GM18511 (cell line): ENCODE measurements around the gene OXER1.

Source experiments
- ATAC-seq: cut with Tn5 transposase; IDR thresholded peaks from one replicate; pipeline ENCODE4 v1.9.1; 2021; ENCODE audit warnings: mild to moderate bottlenecking, moderate library complexity; ENCODE audit not compliant: unreplicated experiment

Gene OXER1

DNA sequence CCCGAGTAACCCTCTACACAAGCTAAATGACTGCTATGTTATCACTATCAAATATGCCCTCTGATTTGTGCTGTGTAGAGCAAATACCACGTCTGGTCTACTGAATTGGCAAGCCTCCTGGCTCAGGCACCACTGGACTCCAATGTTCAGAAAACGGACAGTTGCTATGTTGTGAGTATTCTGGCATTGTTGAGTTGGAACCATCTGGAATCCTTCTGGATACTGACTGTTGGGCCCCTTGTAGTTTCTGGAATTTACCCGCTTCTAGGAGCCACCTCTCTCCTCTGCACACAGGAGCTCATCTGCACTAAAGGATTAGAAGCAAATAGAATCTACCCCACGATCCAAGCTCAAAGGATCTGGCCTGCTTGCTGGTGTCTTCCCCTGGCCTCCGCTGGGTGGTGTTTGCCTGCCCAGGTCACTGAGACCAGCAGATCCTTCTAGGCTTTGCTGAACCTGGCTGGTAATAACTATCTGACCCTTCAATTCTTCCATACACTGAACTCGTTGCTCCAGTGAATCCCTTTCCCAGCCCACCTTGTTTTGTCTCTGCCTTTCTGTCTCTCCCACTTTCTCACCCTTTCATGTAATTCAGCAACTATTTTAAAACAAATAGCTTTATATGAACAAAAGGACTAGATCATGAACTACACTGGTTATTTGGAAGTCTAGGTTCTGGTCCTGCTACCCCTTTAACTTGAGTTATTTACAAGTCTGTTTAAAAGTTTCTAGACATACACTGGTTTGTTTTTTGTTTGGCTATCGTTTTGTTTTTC lies 30.5 kb upstream of the OXER1 start:
- no peak for ATAC-seq

DNA sequence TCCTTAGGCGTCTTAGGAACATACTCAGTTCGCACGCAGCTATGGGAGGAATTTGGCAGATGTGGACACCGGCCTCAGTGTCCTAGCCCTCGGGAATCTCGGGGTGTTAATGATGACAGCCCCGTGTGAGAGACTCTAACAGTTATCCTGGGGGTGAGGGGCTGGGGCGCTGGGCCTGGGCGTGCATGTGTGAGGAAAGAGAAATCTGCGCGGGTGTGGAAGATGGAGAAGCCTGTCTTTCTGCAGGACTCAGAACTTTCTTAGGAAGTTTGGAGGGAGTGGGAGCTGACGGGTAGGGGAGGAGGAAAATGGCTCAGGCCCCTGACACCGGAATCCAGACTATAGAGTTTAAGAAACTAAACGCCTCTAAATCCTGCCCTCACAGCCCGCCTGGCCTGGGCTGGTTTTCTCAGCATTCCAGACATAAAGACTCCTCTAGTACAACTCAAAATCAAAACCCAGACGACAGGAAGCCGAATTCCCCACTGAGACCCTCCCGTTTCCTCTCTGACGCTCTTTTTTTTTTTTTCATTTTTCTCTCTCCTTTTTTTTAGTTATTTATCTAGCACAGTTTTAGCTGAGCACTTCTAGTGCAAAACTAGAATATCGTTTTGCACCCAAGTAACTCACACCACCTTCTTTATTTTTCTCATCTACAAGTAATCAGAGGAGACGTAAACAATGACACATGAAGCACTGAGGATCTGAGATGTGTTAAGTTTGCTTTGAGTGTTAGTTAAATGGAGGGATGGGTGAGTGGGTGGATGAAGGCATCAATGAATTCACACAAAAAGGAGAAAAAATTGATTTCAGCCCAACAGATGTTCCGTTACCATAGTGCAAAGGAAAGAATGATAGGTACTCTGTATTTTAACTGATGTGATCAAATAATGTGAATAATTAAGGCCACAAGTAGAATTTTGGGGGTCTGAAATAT lies 29.7 kb upstream of the OXER1 start:
- ATAC-seq = no peak

DNA sequence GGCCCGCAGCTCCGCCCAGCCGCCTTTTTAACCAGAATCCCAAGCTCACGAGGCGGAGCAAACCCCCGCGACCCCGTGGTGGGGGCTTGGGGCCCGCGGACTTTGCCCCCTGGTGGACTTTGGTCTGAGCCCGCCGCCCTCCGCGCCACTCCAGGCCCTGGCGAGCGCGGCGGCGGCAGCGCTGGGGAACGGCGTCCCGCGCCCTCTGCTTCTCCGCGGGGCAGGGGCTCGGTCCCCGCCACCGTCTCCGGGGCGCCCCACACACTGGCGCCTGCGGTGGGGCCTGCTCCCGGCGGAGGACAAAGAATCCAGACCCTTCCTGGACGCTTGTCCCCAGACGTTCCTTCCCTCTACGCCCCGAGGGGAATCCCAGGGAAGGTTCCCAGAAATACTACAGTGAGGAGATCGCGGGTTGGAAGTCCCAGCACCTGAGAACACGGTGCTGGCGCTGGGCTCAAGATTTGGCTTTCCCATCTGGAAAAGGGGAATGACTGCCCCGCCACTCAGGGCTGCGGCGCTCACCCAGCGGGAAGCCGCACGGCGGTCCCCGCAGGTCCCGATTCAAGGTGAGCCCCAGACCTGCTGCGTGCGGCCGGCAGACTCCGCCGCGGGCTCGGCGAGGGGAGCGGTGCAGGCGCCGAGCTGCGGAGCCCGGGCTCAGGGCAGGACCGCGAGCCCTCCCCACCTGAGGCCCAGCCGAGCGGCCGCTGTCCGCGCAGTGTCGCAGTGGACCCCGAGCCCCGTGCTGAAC lies 28.8 kb upstream of the OXER1 start, which contains the start of gene HAAO:
TSS of gene HAAO (minus strand) at position 1 of the 751 bp plus-strand sequence. CDS start 47 bp downstream, outside the sequence.
- ATAC-seq = peak; percentile 42

GRCh38 chr2:42792087-42792582 lies 28.2 kb upstream of the OXER1 start:
- ATAC-seq = peak; percentile 40

- ATAC-seq = no peak
Observed at GRCh38 chr2:42791606-42792005, 27.7 kb upstream of the OXER1 start.

DNA sequence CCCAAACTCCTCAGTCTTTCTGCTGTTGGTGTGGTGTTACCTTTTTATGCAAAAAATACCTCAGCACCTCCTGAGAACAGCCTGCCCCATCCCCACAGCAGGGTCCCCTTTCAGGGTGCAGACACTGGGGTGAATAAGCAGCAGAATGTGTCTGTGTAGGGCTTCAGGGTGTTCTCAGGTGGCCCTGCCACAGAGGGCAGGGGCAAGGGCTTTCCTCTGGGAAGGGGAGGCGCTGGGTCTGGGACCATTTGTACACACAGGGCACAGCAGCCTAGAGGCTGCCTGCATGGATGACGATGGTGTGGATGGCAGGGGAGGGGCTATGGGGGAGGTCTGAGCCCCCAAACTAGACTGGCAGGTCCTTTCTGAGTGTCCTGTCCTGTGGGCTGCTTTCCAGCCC lies 25.8 kb upstream of the OXER1 start:
- no peak for ATAC-seq

- ATAC-seq = no peak
Observed at GRCh38 chr2:42788882-42789281, 24.9 kb upstream of the OXER1 start.

DNA sequence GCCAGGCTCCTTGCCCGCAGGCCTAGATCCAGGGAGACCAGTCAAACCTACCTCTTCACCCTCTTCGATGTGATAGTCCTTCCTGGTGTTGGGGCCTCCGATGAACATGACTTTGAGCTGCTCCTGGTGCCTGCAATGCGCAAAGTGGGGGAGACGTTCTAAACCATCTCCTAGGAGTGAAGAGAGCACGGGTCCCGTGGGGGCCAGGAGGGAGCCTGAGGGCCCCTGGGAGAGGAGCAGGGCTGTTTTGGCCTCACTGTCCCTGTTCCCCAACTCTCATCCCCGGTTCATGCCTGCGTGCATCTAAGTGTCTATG lies 24.5 kb upstream of the OXER1 start:
- no peak for ATAC-seq

GRCh38 chr2:42787788-42788477 lies 24.0 kb upstream of the OXER1 start:
- ATAC-seq = no peak

DNA sequence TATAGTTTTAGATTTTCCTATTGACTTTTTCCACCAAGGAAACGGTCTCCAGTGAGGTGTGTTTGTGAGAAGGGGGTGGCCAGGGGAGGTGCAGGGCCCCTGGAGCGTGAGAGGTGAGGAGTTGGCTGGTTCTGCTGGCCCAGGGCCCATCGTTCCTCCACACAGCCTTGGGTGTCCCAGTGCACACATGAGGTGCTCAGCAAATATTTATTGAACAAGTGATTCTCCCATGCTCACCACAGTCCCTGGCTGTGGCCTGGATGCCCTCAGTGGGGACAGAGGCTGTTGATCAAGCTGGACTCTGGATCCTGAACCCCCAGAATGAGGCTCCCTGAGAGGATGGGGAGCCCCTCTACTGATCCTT lies 23.5 kb upstream of the OXER1 start:
- ATAC-seq = no peak

DNA sequence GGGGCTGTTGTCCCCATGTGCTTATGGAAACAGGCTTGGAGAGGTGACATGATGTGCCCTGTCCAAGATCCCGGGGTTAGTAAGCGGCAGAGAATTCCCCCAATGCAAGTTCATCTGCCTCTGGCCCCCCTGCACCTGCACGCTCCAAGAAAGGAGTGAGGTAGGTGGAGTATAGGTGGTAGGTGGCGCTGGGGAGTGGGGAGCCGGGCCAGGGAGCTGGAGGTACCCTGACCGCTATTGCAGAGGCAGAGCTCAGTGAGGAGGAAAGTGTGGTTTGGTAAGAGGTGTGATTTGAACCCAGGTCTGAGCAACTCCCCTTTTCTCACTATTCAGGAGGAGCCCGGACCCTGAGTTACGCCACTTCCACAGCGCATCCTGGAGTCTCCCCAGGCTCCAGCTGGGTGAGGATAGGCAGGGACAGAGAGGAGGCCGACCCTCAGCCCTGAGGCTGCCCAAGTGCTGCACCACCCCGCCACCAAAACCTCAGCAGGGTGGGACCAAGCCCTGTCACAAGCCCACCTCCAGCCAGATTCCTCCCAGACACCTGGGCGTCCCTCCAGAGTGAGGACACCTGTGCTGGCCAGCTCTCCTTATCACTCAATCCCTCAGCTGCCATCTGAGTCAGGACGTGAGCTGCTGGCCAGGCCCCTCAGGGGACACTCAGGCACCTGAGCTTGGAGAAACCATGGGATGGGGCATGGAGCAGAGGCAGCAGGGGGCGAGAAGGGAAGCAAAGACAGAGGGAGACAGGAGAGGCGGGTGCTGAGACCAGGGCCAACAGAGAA lies 22.8 kb upstream of the OXER1 start:
- ATAC-seq = no peak

DNA sequence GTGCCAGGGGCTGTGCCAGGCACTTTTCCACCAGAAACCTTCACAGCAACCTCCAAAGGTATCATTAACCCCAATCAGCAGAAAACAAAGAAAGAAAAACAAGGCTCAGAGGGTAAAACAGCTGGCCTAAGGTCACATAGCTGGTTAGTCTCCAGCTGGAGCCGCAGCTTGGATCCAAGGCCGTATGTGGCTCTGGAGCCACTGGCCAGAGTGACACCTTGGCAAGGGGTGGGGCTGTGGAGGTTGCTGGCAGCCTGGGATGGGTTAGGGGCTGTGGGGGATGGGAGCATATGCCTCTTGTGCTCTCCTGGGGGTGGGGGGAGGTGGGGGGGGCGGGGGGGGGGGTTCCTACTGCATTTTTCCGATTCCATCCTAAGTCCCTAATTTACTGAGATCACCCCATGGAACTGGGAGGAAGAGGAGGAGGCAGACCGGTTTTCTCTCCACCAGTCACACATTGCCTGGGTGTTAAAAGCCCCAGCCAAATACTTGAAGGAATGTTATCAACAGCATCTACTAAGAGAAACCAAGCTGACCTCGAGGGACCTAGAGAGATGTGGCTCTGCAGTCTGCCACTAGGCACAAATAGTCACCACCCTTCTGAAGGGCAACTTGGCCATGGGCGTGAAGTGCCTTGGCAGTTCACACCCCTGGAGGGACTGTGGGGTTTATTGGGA lies 20.4 kb upstream of the OXER1 start:
- no peak for ATAC-seq

GRCh38 chr2:42783511-42783910 lies 19.6 kb upstream of the OXER1 start:
- ATAC-seq = no peak

GRCh38 chr2:42781181-42781580 lies 17.2 kb upstream of the OXER1 start:
- ATAC-seq = no peak

- ATAC-seq = no peak
Observed at GRCh38 chr2:42777883-42778805, 14.2 kb upstream of the OXER1 start.

DNA sequence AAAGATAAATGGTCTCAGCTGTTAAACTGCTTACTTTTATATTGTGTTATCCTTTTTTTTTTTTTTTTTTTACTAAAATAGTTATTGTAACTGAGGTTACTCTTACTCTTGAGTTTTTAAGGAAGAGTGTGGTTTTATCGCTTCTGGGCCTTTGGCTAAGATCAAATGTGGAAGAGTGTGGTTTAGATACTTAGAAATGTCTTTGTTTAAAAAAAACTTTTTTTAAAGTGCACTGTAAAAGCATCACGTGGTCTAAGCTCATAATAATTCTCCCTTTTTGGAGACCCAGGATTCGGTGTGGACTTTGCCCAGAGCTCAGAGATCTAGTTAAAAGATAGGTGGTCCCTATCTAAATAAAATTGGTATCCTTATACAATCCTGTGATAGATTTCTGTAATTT lies 11.9 kb upstream of the OXER1 start:
- ATAC-seq = no peak

GRCh38 chr2:42775186-42775585 lies 11.3 kb upstream of the OXER1 start:
- no peak for ATAC-seq

GRCh38 chr2:42771546-42772153 lies 7.7 kb upstream of the OXER1 start:
- no peak for ATAC-seq
